AG04450 (cell line): ENCODE measurements around the gene HS6ST2. TPM values are rescaled to one million over a fixed set of nuclear protein-coding genes. Genes with fewer than 3 reads are reported as not detected.

Experiments
- CTCF ChIA-PET: fragments of 300-600, 350-600 bp; formaldehyde crosslinking; extraction: SDS; loops from one replicate; lab custom pipeline; 2022; ENCODE audit warnings: antibody characterized with exemption, inconsistent platforms; lab: Charles Lee
- POLR2A ChIA-PET: fragments of 350-600 bp; formaldehyde crosslinking; extraction: SDS; loops from one replicate; lab custom pipeline; 2021; ENCODE audit warnings: antibody characterized with exemption, inconsistent platforms; lab: Yijun Ruan, JAX
- DNase-seq: peaks from one replicate; pipeline ENCODE4 v3.0.0-alpha.2; 2011; ENCODE audit warnings: low read depth, low spot score
- H3K27ac ChIP-seq: one replicate; pipeline ENCODE4 v1.5.1; 2012; ENCODE audit warnings: low read depth, low read length, control low read depth
- H3K27me3 ChIP-seq: one replicate; pipeline ENCODE4 v1.6.0; 2012; ENCODE audit warnings: low read length; ENCODE audit not compliant: control insufficient read depth, insufficient read depth
- H3K4me3 ChIP-seq: 2 replicates; pipeline ENCODE4 v1.5.1; 2011; ENCODE audit warnings: mild to moderate bottlenecking, low read depth, low read length, control low read depth
- H3K9me3 ChIP-seq: 2 replicates; pipeline ENCODE4 v1.5.1; 2012; ENCODE audit warnings: low read length; ENCODE audit not compliant: control insufficient read depth, insufficient read depth
- CTCF ChIP-seq: IDR thresholded peaks from 2 replicates; pipeline ENCODE4 v1.5.1; 2011; ENCODE audit warnings: low read depth, low read length, control low read depth, inconsistent platforms
- polyA plus RNA-seq: library from polyadenylated mRNA; depleted of rRNA; stranded (reverse); fragments of >200 nt; gene quantifications from 2 replicates; pipeline ENCODE4 v1.2.3, GENCODE V29; 2011

HS6ST2 gene
- polyA plus RNA-seq, 1 experiment, result not detected

GRCh38 chrX:132668178-132668577, 290.3 kb downstream of the HS6ST2 start:
- POLR2A ChIA-PET, result no interaction called here
- no peak for TF ChIP-seq CTCF

GRCh38 chrX:132665676-132666075, 292.8 kb downstream of the HS6ST2 start:
- no peak for TF ChIP-seq CTCF
- DNase-seq, result no peak
- POLR2A ChIA-PET, result no interaction called here
- CTCF ChIA-PET, result no interaction called here
- H3K27ac ChIP-seq, result no peak overlapping the region
- H3K27me3 ChIP-seq, result no peaks in the 10 kb centered on the region
- no peak overlapping the region for H3K4me3 ChIP-seq
- no peaks in the 10 kb centered on the region for H3K9me3 ChIP-seq

More at GRCh38 chrX:132668178-132668577, 290.3 kb downstream of the HS6ST2 start:
- Histone ChIP-seq H3K27ac (no peak overlapping the region), H3K27me3 (no peaks in the 10 kb centered on the region), H3K9me3 (no peaks in the 10 kb centered on the region), H3K4me3 (no peak overlapping the region)
- CTCF ChIA-PET, result no interaction called here
- no peak for DNase-seq

GRCh38 chrX:132664273-132664672, 294.2 kb downstream of the HS6ST2 start:
- Histone ChIP-seq H3K4me3 (no peak overlapping the region), H3K9me3 (no peaks in the 10 kb centered on the region), H3K27ac (no peak overlapping the region), H3K27me3 (no peaks in the 10 kb centered on the region)
- ChIA-PET CTCF (no interaction called here), POLR2A (no interaction called here)
- TF ChIP-seq CTCF, result no peak
- DNase-seq, result no peak

DNA sequence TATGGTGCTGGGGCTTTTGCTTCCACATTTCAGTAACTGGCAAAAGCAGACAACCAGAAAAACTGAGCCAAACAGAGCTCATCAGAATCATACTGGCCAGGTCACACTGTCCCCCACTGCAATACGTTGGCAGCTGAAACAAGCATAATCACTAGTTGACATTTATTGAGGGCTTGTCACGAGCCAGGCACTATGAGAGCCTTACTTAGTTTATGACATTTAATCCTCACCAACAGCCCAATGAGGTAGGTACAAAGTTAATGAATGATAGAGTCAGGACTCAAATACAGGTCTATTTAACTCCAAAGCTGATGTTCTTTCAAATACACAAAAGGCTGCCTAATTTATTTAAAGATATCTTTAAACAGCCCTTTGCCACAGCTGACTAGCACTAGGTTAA, 295.6 kb downstream of the HS6ST2 start:
- Histone ChIP-seq H3K27me3 (no peaks in the 10 kb centered on the region), H3K9me3 (no peaks in the 10 kb centered on the region), H3K27ac (no peak overlapping the region), H3K4me3 (no peak overlapping the region)
- CTCF ChIA-PET, result no interaction called here
- POLR2A ChIA-PET, result no interaction called here
- DNase-seq, result no peak
- no peak for TF ChIP-seq CTCF

DNA sequence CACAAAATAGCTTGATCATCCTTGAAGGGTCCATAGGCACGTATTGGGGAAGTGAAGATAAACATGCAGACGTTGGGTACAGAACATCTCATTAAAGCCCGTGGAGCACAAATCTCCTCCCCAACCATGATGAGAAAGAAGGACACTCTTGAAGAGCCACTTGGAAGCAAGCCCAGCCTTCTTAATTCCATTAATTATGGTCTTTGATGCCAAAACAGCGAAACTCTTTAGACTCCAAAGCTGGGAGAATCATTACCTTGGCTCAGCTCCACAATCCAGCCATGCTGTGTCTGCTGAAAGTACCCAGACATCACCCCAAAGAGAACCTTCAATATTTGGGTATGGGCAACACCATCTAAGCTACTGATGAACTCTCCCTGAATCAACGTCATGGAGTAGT, 300.6 kb downstream of the HS6ST2 start:
- Histone ChIP-seq H3K27me3 (no peaks in the 10 kb centered on the region), H3K9me3 (no peaks in the 10 kb centered on the region), H3K27ac (no peak overlapping the region), H3K4me3 (no peak overlapping the region)
- DNase-seq, result no peak
- no peak for TF ChIP-seq CTCF
- CTCF ChIA-PET, result no interaction called here
- POLR2A ChIA-PET, result no interaction called here
